CD4-positive, alpha-beta T cell treated with Interleukin-12 subunit alpha and Interleukin-12 subunit beta, for 1 hour (primary cell): ENCODE results near the gene SASS6.

Source experiments
- DNase-seq: peaks from one replicate; pipeline ENCODE4 v3.0.0-alpha.2; 2020

SASS6 gene

GRCh38 chr1:100132566-100133477 lies at the start of gene SASS6, which contains the start of gene TRMT13:
TSS of gene SASS6 (minus strand) at chr1:100132930. CDS start at chr1:100132814, 116 bp downstream.
TSS of gene TRMT13 (plus strand) at chr1:100133163. CDS start at chr1:100133169, 6 bp downstream.
- peak; percentile 96 for DNase-seq

- no peak for DNase-seq
Observed at GRCh38 chr1:100178091-100178490, 45.4 kb upstream of the SASS6 start, which contains the start of gene LRRC39. TSS of gene LRRC39 (minus strand) at chr1:100178256. CDS start at chr1:100168516, 9,740 bp downstream.

- no peak for DNase-seq
Observed at GRCh38 chr1:100177295-100178041, 44.7 kb upstream of the SASS6 start.

- no peak for DNase-seq
Observed at GRCh38 chr1:100168051-100168450, 35.3 kb upstream of the SASS6 start.

- DNase-seq = no peak
Observed at GRCh38 chr1:100164702-100165101, 32.0 kb upstream of the SASS6 start.

GRCh38 chr1:100164216-100164615 lies 31.5 kb upstream of the SASS6 start:
- DNase-seq = no peak

GRCh38 chr1:100162881-100163280 lies 30.2 kb upstream of the SASS6 start:
- DNase-seq = no peak

- DNase-seq = no peak
Observed at GRCh38 chr1:100152271-100152670, 19.5 kb upstream of the SASS6 start.

GRCh38 chr1:100151679-100152078 lies 18.9 kb upstream of the SASS6 start:
- no peak for DNase-seq

GRCh38 chr1:100147875-100148274 lies 15.1 kb upstream of the SASS6 start:
- DNase-seq = no peak

- no peak for DNase-seq
Observed at GRCh38 chr1:100146958-100147357, 14.2 kb upstream of the SASS6 start.

- DNase-seq = no peak
Observed at GRCh38 chr1:100145116-100145515, 12.4 kb upstream of the SASS6 start.

GRCh38 chr1:100142343-100142742 lies 9.6 kb upstream of the SASS6 start:
- DNase-seq = no peak

GRCh38 chr1:100141192-100141591 lies 8.5 kb upstream of the SASS6 start:
- no peak for DNase-seq

- DNase-seq = no peak
Observed at GRCh38 chr1:100137602-100138001, 4.9 kb upstream of the SASS6 start.

GRCh38 chr1:100134872-100135271 lies 2.1 kb upstream of the SASS6 start:
- no peak for DNase-seq

GRCh38 chr1:100131623-100132022 lies 1.1 kb downstream of the SASS6 start:
- DNase-seq = no peak

- DNase-seq = no peak
Observed at GRCh38 chr1:100130552-100131077, 2.1 kb downstream of the SASS6 start.

- no peak for DNase-seq
Observed at GRCh38 chr1:100127226-100127625, 5.5 kb downstream of the SASS6 start.

GRCh38 chr1:100122177-100122576 lies 10.6 kb downstream of the SASS6 start:
- no peak for DNase-seq

- no peak for DNase-seq
Observed at GRCh38 chr1:100115524-100115923, 17.2 kb downstream of the SASS6 start.

GRCh38 chr1:100109554-100110066 lies 23.1 kb downstream of the SASS6 start:
- DNase-seq = no peak

GRCh38 chr1:100107696-100108095 lies 25.0 kb downstream of the SASS6 start:
- no peak for DNase-seq
